ENCODE data around the gene ABLIM3. TPM values are rescaled to one million over a fixed set of nuclear protein-coding genes. Genes with fewer than 3 reads are reported as not detected.

ABLIM3 gene
- total and polyA plus RNA-seq, 2 of the 13 experiments (the other 11 are each of a cell fraction or from before 2014, with no cell fraction given) = 0.53 to 6.3 TPM

DNA sequence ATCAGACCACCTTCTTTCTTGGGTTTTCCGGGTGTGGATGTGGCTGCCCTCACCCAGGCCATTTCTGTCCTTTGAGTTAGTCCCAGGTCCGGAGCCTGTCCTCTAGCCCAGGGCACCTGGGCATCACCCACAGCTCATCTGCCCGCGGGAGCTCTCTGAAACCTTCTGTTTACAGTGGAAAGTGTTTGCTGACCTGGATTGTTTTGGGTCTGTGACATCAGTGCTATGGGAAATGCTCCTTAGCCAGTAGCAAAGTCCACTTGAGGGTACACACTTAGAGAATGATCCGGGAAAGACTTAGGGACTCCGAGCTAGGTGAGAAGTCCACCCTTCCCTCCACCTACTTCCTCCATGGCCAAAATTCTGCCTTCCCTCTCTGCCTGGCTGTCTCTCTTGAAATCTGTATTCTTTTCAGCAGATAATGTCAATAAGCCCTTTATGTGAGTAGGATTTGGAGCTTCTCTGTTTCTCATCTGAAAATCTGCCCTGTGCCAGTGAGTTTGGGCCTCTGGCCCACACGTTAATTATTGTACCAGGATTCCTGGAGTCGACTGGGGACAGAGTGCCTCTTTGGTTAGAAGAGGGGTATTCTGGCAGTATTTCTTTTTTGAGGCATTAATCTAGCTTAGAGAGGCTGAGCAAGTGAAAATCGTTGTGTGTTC, 19.9 kb downstream of the ABLIM3 start (continued):
- TF ChIP-seq FOSL2 (CRISPR knock-in tag; IDR thresholded peaks at IDR 0.05) = peak; percentile 45; the same call in 1 of the 2 replicates
- TF ChIP-seq ZNF616 (CRISPR knock-in tag; IDR thresholded peaks at IDR 0.05; ENCODE audit: low read depth) = no peak
- TF ChIP-seq ZNF143 (CRISPR knock-in tag; IDR thresholded peaks at IDR 0.05) = no peak
- TF ChIP-seq SRF (IDR thresholded peaks at IDR 0.05; ENCODE audit: low read depth, low read length) = no peak
- TF ChIP-seq, protein P1, sequence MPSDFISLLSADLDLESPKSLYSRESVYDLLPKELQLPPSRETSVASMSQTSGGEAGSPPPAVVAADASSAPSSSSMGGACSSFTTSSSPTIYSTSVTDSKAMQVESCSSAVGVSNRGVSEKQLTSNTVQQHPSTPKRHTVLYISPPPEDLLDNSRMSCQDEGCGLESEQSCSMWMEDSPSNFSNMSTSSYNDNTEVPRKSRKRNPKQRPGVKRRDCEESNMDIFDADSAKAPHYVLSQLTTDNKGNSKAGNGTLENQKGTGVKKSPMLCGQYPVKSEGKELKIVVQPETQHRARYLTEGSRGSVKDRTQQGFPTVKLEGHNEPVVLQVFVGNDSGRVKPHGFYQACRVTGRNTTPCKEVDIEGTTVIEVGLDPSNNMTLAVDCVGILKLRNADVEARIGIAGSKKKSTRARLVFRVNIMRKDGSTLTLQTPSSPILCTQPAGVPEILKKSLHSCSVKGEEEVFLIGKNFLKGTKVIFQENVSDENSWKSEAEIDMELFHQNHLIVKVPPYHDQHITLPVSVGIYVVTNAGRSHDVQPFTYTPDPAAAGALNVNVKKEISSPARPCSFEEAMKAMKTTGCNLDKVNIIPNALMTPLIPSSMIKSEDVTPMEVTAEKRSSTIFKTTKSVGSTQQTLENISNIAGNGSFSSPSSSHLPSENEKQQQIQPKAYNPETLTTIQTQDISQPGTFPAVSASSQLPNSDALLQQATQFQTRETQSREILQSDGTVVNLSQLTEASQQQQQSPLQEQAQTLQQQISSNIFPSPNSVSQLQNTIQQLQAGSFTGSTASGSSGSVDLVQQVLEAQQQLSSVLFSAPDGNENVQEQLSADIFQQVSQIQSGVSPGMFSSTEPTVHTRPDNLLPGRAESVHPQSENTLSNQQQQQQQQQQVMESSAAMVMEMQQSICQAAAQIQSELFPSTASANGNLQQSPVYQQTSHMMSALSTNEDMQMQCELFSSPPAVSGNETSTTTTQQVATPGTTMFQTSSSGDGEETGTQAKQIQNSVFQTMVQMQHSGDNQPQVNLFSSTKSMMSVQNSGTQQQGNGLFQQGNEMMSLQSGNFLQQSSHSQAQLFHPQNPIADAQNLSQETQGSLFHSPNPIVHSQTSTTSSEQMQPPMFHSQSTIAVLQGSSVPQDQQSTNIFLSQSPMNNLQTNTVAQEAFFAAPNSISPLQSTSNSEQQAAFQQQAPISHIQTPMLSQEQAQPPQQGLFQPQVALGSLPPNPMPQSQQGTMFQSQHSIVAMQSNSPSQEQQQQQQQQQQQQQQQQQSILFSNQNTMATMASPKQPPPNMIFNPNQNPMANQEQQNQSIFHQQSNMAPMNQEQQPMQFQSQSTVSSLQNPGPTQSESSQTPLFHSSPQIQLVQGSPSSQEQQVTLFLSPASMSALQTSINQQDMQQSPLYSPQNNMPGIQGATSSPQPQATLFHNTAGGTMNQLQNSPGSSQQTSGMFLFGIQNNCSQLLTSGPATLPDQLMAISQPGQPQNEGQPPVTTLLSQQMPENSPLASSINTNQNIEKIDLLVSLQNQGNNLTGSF (CRISPR knock-in tag; IDR thresholded peaks at IDR 0.05) = no peak
- TF ChIP-seq PTBP1 (IDR thresholded peaks at IDR 0.05; ENCODE audit: low read depth, low read length, poor library complexity, severe bottlenecking) = no peak
- TF ChIP-seq, protein P2, sequence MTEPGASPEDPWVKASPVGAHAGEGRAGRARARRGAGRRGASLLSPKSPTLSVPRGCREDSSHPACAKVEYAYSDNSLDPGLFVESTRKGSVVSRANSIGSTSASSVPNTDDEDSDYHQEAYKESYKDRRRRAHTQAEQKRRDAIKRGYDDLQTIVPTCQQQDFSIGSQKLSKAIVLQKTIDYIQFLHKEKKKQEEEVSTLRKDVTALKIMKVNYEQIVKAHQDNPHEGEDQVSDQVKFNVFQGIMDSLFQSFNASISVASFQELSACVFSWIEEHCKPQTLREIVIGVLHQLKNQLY (CRISPR knock-in tag; IDR thresholded peaks at IDR 0.05) = 0 out of 2 replicates have a peak, but pooled peaks have one; percentile 34
- TF ChIP-seq ZNF577 (CRISPR knock-in tag; IDR thresholded peaks at IDR 0.05; ENCODE audit: borderline replicate concordance, low read depth) = no peak
- TF ChIP-seq FOXP1 (IDR thresholded peaks at IDR 0.05) = no peak
- TF ChIP-seq FOXP1 (CRISPR knock-in tag; IDR thresholded peaks at IDR 0.05) = peak; percentile 87
- TF ChIP-seq RXRB (CRISPR knock-in tag; IDR thresholded peaks at IDR 0.05; ENCODE audit: borderline replicate concordance) = peak; percentile 82
- no peak for TF ChIP-seq ZNF879 (CRISPR knock-in tag; IDR thresholded peaks at IDR 0.05)
- TF ChIP-seq AGO1 (IDR thresholded peaks at IDR 0.05; ENCODE audit: low read depth, low read length, poor library complexity, severe bottlenecking) = no peak
- TF ChIP-seq, protein P3, sequence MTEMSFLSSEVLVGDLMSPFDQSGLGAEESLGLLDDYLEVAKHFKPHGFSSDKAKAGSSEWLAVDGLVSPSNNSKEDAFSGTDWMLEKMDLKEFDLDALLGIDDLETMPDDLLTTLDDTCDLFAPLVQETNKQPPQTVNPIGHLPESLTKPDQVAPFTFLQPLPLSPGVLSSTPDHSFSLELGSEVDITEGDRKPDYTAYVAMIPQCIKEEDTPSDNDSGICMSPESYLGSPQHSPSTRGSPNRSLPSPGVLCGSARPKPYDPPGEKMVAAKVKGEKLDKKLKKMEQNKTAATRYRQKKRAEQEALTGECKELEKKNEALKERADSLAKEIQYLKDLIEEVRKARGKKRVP (CRISPR knock-in tag; IDR thresholded peaks at IDR 0.05) = 0 out of 4 replicates have a peak, but pooled peaks of 1 of the 2 experiments have one; percentile 63
- no peak for TF ChIP-seq RELA (CRISPR knock-in tag; IDR thresholded peaks at IDR 0.05)
- no peak for TF ChIP-seq IRF2 (CRISPR knock-in tag; IDR thresholded peaks at IDR 0.05)
- no peak; the same call in 1 of the 2 replicates for TF ChIP-seq ZZZ3 (CRISPR knock-in tag; IDR thresholded peaks at IDR 0.05; ENCODE audit: borderline replicate concordance)
- TF ChIP-seq, protein P4, sequence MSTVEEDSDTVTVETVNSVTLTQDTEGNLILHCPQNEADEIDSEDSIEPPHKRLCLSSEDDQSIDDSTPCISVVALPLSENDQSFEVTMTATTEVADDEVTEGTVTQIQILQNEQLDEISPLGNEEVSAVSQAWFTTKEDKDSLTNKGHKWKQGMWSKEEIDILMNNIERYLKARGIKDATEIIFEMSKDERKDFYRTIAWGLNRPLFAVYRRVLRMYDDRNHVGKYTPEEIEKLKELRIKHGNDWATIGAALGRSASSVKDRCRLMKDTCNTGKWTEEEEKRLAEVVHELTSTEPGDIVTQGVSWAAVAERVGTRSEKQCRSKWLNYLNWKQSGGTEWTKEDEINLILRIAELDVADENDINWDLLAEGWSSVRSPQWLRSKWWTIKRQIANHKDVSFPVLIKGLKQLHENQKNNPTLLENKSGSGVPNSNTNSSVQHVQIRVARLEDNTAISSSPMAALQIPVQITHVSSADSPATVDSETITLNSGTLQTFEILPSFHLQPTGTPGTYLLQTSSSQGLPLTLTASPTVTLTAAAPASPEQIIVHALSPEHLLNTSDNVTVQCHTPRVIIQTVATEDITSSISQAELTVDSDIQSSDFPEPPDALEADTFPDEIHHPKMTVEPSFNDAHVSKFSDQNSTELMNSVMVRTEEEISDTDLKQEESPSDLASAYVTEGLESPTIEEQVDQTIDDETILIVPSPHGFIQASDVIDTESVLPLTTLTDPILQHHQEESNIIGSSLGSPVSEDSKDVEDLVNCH (CRISPR knock-in tag; IDR thresholded peaks at IDR 0.05) = no peak
- peak; percentile 17; the same call in 1 of the 2 replicates for TF ChIP-seq HMG20A (CRISPR knock-in tag; IDR thresholded peaks at IDR 0.05; ENCODE audit: borderline replicate concordance)
- TF ChIP-seq ZBTB20 (CRISPR knock-in tag; IDR thresholded peaks at IDR 0.05; ENCODE audit: borderline replicate concordance, low read depth) = peak; percentile 53; the same call in 1 of the 2 replicates
- no peak for TF ChIP-seq ZNF136 (CRISPR knock-in tag; IDR thresholded peaks at IDR 0.05; ENCODE audit: low read depth)
- TF ChIP-seq ZNF232 (CRISPR knock-in tag; IDR thresholded peaks at IDR 0.05; ENCODE audit: borderline replicate concordance) = peak; percentile 36; the same call in 1 of the 2 replicates
